ENCODE data around the gene CPEB4. TPM values are rescaled to one million over a fixed set of nuclear protein-coding genes. Genes with fewer than 3 reads are reported as not detected.

Gene CPEB4
- total RNA-seq, 1 experiment from 2014 or later = 27.7 TPM

GRCh38 chr5:173941102-173941501, 53.0 kb downstream of the CPEB4 start:
- TF ChIP-seq CTCF (IDR thresholded peaks at IDR 0.05) (no peak), TCF7L2 (IDR thresholded peaks at IDR 0.05; ENCODE audit: low read depth, low read length) (no peak), SIN3A (IDR thresholded peaks at IDR 0.05; ENCODE audit: borderline replicate concordance, insufficient read depth, low read depth, low read length) (no peak), REST (IDR thresholded peaks at IDR 0.05; ENCODE audit: insufficient read depth in 1 of 2, low read depth in 2 of 2, low read length in 1 of 2) (no peak), POLR2AphosphoS5 (IDR thresholded peaks at IDR 0.05; ENCODE audit: low read depth, low read length) (no peak)
- Histone ChIP-seq H3K9me3 (ENCODE audit: control insufficient read depth, insufficient read depth, low read depth, low read length) (no peaks in the 10 kb centered on the region), H3K4me3 (ENCODE audit: low read depth in 2 of 2, low read length in 2 of 2) (no peak overlapping the region), H3K27me3 (ENCODE audit: control insufficient read depth, insufficient read depth, low read length) (no peaks in the 10 kb centered on the region), H3K4me1 (ENCODE audit: control insufficient read depth, insufficient read depth, low read length) (peaks cover 4% of the 10 kb centered on the region; the same call in 1 of the 2 replicates), H3K36me3 (ENCODE audit: control insufficient read depth, insufficient read depth, low read length) (peaks cover 2% of the 10 kb centered on the region; the same call in 1 of the 2 replicates), H3K27ac (ENCODE audit: low read length) (no peak overlapping the region)
- no peak for DNase-seq (ENCODE audit: low read depth, low spot score)
- POLR2A ChIA-PET = no interaction called here
- BruUV-seq (replicated peaks) = no TSS peak
- in situ Hi-C loops (cut with HindIII; ENCODE audit: low pct_unique_long_range_greater_than_20kb, low sequenced_read_pairs) = no loop called here
- no peak for ATAC-seq
- intact Hi-C loops (cut with micrococcal nuclease; ENCODE audit: unreplicated experiment) = no loop called here
- CTCF ChIA-PET = no interaction called here

- intact Hi-C loops (cut with micrococcal nuclease; ENCODE audit: unreplicated experiment) = no loop called here
- CTCF ChIA-PET = no interaction called here
- TF ChIP-seq TCF7L2 (IDR thresholded peaks at IDR 0.05; ENCODE audit: low read depth, low read length) = no peak
- TF ChIP-seq CTCF (IDR thresholded peaks at IDR 0.05) = no peak
- TF ChIP-seq SIN3A (IDR thresholded peaks at IDR 0.05; ENCODE audit: borderline replicate concordance, insufficient read depth, low read depth, low read length) = no peak
- TF ChIP-seq POLR2AphosphoS5 (IDR thresholded peaks at IDR 0.05; ENCODE audit: low read depth, low read length) = no peak
- no peak for TF ChIP-seq REST (IDR thresholded peaks at IDR 0.05; ENCODE audit: insufficient read depth in 1 of 2, low read depth in 2 of 2, low read length in 1 of 2)
- Histone ChIP-seq H3K27me3 (ENCODE audit: control insufficient read depth, insufficient read depth, low read length) (no peaks in the 10 kb centered on the region), H3K4me3 (ENCODE audit: low read depth in 2 of 2, low read length in 2 of 2) (no peak overlapping the region), H3K27ac (ENCODE audit: low read length) (no peak overlapping the region), H3K9me3 (ENCODE audit: control insufficient read depth, insufficient read depth, low read depth, low read length) (no peaks in the 10 kb centered on the region), H3K4me1 (ENCODE audit: control insufficient read depth, insufficient read depth, low read length) (peaks cover 4% of the 10 kb centered on the region; the same call in 1 of the 2 replicates), H3K36me3 (ENCODE audit: control insufficient read depth, insufficient read depth, low read length) (peaks cover 2% of the 10 kb centered on the region; the same call in 1 of the 2 replicates)
- in situ Hi-C loops (cut with HindIII; ENCODE audit: low pct_unique_long_range_greater_than_20kb, low sequenced_read_pairs) = no loop called here
- POLR2A ChIA-PET = no interaction called here
- DNase-seq (ENCODE audit: low read depth, low spot score) (no peak), ATAC-seq (peak; percentile 74)
- no TSS peak for BruUV-seq (replicated peaks)
Measured at GRCh38 chr5:173941758-173942401, 53.7 kb downstream of the CPEB4 start.

Data from Panc1 (cell line).